DMS153 (cell line): ENCODE measurements around the gene SLC25A25.
"Not testable (repeated sequence)": the region's sequence is repeated elsewhere in the genome, so short reads cannot be mapped to it uniquely, and the experiment has no call there.

Source experiments
- DNase-seq: peaks from one replicate; lab custom pipeline; 2025; lab: John Stamatoyannopoulos, UW

The SLC25A25 gene

GRCh38 chr9:128109050-128109709 is 41.1 kb downstream of the SLC25A25 start:
- no peak for DNase-seq

DNA sequence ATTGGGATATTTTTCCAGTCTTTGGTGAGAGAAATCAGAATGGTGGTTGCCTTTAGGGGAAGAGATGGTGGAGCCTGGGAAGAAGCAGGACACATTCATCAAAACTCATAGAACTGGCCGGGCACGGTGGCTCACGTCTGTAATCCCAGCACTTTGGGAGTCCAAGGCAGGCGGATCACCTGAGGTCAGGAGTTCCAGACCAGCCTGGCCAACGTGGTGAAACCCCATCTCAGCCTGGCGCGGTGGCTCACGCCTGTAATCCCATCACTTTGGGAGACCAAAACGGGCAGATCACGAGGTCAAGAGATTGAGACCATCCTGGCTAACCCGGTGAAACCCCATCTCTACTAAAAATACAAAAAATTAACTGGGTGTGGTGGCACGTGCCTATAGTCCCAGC is 43.7 kb downstream of the SLC25A25 start:
- not testable (repeated sequence) for DNase-seq

DNA sequence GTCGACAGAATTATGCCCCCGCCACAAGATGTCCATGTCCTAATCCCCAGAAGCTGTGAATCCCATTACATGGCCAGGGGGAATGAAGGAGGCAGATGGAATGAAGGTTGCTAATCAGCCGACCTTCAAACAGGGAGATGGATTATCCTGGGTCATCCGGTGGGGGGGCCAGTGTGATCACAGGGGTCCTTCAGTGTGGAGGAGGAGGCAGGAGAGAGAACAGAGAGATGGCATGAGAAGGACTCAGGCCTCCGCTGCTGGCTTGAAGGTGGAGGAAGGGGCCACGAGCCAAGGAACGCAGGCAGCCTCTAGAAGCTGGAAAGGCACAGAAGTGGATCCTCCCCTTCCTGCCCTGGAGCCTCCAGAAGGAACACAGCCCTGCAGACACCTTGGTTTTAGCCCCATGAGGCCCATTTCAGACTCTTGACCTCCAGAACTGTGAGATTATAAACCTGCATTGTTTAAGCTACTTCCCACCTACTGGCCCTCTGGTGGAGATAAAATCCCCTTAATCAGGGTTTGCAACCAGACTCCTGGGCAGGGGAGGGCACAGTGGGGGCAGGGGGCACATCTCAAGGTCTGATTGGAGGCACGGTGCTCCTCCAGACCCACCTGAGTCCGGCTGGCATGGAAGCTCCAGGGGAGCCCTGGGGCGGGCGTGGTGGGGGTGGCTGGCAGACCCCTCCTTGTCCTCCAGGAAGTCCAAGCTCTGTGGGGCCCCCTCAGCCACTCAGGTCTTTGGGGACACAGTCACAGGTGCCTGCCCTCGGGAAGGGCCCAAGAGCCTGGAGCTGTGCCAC is 45.7 kb downstream of the SLC25A25 start:
- no peak for DNase-seq

DNA sequence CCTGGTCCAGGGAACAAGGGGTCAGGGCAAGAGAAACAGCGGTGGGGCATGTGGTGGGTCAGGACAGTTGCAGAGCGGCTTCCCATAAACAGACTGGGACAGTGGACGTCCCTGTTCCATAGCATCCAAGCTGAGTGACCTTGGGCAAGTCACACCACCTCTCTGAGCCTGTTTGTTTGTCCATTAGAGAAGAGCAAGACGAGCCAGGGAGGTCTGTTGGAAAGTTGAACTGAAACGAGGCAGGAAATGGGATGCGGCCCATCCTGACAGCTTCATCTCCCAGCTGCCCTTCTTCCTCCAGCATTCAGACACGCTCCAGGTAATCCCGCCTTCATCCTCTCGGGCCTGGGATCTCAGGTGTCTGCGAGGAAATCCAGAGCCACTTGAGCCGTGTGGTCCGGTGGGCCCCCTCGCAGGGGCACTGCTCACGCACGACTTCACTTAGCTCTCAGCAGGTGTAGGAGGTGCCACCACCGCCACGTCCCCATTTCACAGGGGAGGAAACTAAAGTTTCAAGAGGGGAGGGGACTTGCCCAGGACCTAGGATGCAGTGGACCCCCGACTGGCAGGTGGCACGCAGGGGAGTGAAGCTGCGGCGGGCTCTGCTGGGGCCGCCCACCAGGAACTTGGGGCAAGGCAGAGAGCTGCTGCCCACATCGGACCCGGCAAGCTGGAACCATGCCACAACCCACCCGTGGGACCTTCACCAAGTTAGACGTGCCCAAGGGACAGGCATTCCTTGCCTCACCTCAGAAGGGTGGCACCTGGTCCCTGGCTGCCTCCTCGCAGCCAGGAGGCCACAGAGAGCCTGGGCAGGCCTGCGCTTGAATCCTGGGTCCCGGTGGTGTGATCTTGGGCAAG is 46.5 kb downstream of the SLC25A25 start:
- DNase-seq, result no peak

- no peak for DNase-seq
These were observed 47.4 kb downstream of the SLC25A25 start for GRCh38 chr9:128115187-128116103.

DNA sequence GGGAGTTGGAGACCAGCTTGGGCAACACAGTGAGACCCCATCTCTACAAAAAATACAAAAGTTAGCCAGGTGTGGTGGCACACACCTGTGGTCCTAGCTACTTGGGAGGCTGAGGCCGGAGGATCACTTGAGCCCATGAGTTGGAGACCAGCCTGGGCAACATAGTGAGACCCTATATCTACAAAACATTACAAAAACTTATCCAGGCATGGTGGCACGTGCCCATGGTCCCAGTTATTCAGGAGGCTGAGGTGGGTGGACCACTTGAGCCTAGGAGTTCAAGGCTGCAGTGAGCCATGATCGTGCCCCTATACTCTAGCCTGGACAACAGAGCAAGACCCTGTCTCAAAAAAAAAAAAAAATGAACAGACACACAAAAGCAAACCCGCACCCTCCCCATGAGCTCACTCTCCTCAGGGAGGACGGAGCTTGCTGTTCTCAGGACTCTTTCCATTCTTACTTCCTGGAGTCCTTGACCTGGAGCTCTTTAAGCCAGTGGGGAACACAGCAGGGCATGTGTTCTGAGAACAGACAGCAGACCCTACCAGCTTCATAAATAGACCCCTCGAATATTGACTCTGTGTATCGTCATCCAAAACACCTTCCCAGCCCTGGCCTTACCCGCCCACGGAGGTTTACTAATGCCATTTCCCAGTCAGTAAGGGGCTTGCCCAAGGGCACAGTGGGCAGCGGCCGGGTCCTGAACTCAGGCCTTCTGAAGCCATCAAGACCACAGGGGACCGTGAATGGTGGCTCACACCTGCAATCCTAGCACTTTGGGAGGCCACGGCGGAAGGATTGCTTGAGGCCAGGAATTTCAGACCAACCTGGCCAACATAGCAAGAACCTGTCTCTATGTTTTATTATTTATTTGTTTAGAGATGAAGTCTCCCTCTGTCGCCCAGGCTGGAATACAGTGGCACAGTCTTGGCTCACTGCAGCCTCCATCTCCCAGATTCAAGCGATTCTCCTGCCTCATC is 48.4 kb downstream of the SLC25A25 start:
- DNase-seq, result no peak

DNA sequence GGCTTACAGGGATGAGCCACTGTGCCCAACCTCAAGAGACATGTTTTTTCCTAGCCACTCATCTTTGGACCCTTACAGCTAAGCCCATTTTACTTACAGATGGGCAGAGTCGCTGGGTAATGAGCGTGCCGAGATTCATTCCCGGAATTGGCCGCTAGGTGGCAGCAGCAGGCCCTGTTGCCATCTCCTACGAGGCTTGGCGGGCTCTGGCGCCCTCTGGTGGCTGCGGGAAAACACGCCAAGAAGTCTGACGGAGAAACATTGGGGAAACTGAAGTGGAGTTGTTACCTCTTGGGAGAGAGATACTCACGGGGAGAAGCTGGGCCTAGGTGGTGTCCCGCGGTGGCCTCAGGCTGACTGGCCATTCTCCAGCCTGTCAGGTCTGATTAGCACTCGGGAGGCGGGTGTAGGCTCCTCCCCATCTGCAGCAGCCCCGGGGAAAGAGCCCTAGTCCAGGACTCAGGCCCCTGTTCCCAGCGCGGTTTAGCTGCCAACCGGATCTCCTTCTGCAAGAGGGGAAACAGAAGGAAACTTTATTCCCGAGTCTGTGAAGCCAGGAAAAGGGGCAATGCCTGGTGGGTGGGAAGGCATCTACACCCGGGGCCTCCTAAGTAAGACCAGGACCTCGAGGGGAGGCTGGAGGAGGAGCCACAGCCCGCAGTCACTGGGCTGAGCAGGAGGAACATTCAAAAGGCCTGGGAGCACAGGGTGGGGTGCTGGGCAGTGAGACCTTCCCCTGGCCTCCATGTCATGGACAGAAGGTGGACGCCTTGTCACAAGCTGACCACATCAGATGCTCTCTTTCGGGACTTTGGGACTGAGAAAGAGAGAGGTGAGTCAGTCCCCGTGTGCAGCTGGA is 49.8 kb downstream of the SLC25A25 start:
- peak; percentile 68 for DNase-seq

DNA sequence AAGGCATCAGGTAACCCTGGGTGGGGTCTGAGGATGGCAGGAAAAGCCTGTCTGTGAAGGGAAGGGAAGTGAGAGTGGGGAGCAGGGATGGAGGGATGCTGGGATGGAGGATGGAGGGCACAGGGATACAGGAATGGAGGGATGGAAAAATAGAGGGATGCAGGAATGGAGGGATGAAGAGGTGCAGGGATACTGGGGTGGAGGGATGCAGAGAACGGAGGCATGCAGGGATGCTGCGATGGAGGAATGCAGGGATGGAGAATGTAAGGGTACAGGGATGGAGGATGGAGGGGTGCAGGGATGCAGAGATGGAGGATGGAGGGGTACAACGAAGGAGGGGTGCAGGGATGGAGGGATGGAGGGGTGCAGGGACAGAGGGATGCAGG is 50.4 kb downstream of the SLC25A25 start:
- DNase-seq, result no peak

- DNase-seq, result no peak
These were observed 51.1 kb downstream of the SLC25A25 start for GRCh38 chr9:128118971-128119665.

- DNase-seq, result no peak
These were observed 52.2 kb downstream of the SLC25A25 start for GRCh38 chr9:128120061-128120740.

DNA sequence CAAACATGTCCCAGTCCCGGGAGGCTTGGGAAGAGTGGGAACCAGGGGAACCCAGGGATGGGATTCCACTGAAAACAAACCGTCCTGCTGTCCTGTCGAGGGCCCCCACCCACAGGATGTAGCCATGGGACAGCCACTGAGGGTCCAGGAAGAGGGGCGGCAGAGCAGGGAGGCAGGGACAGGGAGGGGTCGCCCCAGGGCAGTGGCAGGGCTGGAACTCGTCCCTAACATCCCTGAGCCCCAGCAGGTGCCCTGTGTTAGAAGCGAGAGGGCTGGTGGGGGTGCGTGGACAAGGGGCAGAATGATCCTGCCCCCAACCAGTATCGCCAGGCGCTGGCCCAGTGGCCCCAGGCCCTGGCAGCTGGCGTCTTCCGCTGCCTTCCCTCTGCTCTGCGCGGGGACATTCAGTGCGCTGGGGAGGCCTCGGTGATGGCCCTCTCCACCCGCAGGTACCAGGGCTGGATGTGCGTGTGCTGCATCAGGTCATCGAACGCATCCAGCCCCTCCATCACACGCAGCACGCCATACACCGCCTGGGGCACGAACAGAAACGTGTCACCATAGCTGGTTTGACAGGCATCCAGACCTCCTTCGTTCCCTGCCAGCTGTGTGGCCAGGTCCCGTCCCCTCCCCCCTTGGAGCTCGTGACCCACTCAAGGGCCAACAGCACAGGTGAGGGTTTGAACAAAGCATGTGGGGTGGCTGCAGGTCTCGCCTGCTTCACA is 52.9 kb downstream of the SLC25A25 start:
- DNase-seq, result no peak

- DNase-seq, result no peak
These were observed 53.4 kb downstream of the SLC25A25 start for GRCh38 chr9:128121466-128121810.

DNA sequence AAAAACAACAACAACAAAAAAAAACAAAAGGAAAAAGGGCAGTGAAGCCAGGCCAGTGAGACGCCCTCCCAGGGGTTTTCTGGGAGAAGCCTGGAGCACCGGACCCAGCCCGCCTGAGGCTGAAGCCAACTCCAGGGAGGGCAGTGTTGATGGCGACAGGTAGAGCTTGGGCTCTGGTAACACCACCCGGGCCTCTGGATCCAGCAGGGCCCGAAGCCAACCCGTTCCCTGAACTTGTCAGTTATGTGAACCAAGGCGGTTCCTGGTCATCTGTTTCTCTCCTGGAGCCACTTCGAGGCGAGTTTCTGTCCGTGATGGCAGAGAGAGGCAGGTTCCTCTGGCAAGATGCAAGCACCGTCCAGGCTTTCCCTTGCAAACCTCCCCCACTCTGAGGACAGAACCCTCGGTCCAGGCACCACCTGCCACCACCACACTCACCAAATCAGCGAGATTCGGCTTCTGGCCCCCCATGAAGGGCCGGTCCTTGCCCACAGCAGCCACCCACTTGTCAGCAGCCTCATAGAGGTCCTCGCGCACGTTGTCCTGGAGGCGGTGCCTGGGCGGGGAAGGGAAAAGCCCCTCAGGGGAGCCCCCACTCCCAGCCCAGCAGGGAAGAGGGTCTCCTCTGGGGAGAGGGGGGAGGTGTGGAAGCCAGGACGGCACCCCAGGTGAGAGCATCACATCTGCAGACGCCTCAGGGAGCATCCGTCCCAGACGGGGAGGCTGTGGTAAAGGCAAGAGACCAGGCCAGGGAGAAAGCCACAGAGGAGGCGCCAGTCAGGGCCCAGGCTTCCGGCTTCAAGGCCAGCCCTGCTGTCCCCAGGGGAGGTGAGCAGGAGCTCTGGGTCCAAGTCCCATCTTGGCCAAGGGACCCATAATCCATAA is 54.1 kb downstream of the SLC25A25 start:
- no peak for DNase-seq

GRCh38 chr9:128122809-128123175 is 54.8 kb downstream of the SLC25A25 start:
- DNase-seq, result no peak

- no peak for DNase-seq
These were observed 55.5 kb downstream of the SLC25A25 start for GRCh38 chr9:128123451-128124080.

DNA sequence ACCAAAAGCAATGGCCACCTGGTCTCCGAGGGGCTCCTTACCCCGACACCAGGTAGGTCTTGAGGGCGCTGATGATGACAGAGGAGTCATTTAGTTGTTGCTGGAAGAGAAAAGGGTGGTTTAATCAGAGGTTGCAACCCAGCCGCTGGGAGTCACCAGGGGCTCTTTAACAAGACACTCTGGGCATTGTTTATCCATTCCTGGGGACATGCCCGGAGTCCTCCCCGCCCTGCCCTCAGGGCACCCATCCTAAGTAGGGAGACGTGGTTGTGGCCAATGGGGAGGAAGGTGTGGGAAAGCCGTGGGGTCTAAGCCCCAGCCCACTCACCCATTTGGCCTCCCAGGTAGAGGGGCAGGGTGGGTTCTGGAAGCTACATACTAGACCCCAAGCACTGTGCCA is 56.4 kb downstream of the SLC25A25 start:
- DNase-seq, result no peak
